Endothelial cell of umbilical vein (primary cell): ENCODE data around the gene ST6GAL1. TPM values are rescaled to one million over a fixed set of nuclear protein-coding genes. Genes with fewer than 3 reads are reported as not detected.

Experiments
- BruUV-seq: library from RNA; stranded (reverse); fragments of 400-500 nt; replicated peaks from 2 replicates; lab custom pipeline; 2021; lab: Mats Ljungman, UMichigan
- CTCF ChIA-PET: fragments of 300-600, 350-600 bp; sonication (Branson Sonifier 250); formaldehyde crosslinking; loops from one replicate; lab custom pipeline; 2021; ENCODE audit warnings: antibody characterized with exemption, inconsistent platforms; lab: Charles Lee
- POLR2A ChIA-PET: fragments of 300-600, 350-600 bp; sonication (Branson Sonifier 250); formaldehyde crosslinking; loops from one replicate; lab custom pipeline; 2021; ENCODE audit warnings: antibody characterized with exemption, inconsistent platforms; lab: Charles Lee
- DNase-seq: peaks from one replicate; pipeline ENCODE4 v3.0.0-alpha.2; 2011; ENCODE audit warnings: low read depth, low spot score
- FAIRE-seq: peaks from 2 replicates; lab custom pipeline; 2011; peaks lifted over from hg19 to GRCh38; lab: Jason Lieb, UNC
- H2AFZ ChIP-seq: 2 replicates; pipeline ENCODE4 v1.6.0; 2012; ENCODE audit warnings: low read depth, low read length, control low read depth, inconsistent platforms
- H3K27ac ChIP-seq: 2 replicates; pipeline ENCODE4 v1.5.1; 2011; ENCODE audit warnings: low read depth, mild to moderate bottlenecking, control low read depth, low read length, moderate library complexity; ENCODE audit not compliant: insufficient read depth
- H3K27me3 ChIP-seq, 2 experiments: 2 replicates each; pipeline versions ENCODE4 v1.6.0 to v1.6.1; 2011; ENCODE audit warnings: low read length in 2 of 2, mixed read lengths in 1 of 2; ENCODE audit not compliant: control insufficient read depth in 2 of 2, insufficient read depth in 2 of 2
- H3K36me3 ChIP-seq, 2 experiments: 2 replicates in 1 of 2; 3 replicates in 1 of 2; pipeline ENCODE4 v1.5.1; 2011; ENCODE audit warnings: low read length in 2 of 2, mild to moderate bottlenecking in 1 of 2, moderate library complexity in 1 of 2; ENCODE audit not compliant: control insufficient read depth in 2 of 2, insufficient read depth in 2 of 2; ENCODE audit errors: extremely low read depth in 1 of 2
- H3K4me1 ChIP-seq: 3 replicates; pipeline ENCODE4 v1.5.1; 2011; ENCODE audit warnings: mild to moderate bottlenecking, low read length; ENCODE audit not compliant: control insufficient read depth, insufficient read depth; ENCODE audit errors: extremely low read depth
- H3K4me2 ChIP-seq: 2 replicates; pipeline ENCODE4 v1.6.1; 2011; ENCODE audit warnings: low read length, control low read depth, mixed read lengths; ENCODE audit not compliant: insufficient read depth
- H3K4me3 ChIP-seq, 3 experiments: fragments of 200-600 bp in 1 of 3; sonication (generic), shearing (Covaris generic) in 1 of 3; replicated peaks in 1 of 3; 2 replicates each; pipeline ENCODE4 v1.5.1; 2011 to 2016; ENCODE audit warnings: control low read depth in 3 of 3, low read length in 3 of 3, mild to moderate bottlenecking in 2 of 3, inconsistent platforms in 1 of 3, low read depth in 1 of 3, moderate library complexity in 1 of 3; ENCODE audit not compliant: insufficient read depth in 1 of 3
- H3K79me2 ChIP-seq: 2 replicates; pipeline ENCODE4 v1.6.0; 2012; ENCODE audit warnings: low read length, inconsistent platforms; ENCODE audit not compliant: control insufficient read depth, insufficient read depth
- H3K9ac ChIP-seq: replicated peaks from 2 replicates; pipeline ENCODE3; 2011; ENCODE audit warnings: low read length, control low read depth; ENCODE audit not compliant: insufficient read depth; ENCODE audit errors: extremely low read depth
- H3K9me1 ChIP-seq: replicated peaks from 3 replicates; pipeline ENCODE4 v1.6.0; 2011; ENCODE audit warnings: mild to moderate bottlenecking, low read length; ENCODE audit not compliant: control insufficient read depth, insufficient read depth; ENCODE audit errors: extremely low read depth
- H3K9me3 ChIP-seq: replicated peaks from 2 replicates; pipeline ENCODE4 v1.5.1; 2012; ENCODE audit warnings: low read length, inconsistent platforms; ENCODE audit not compliant: control insufficient read depth, insufficient read depth
- H4K20me1 ChIP-seq: replicated peaks from 2 replicates; pipeline ENCODE3; 2011; ENCODE audit warnings: mild to moderate bottlenecking, low read length; ENCODE audit not compliant: control insufficient read depth, insufficient read depth; ENCODE audit errors: extremely low read depth
- EZH2 ChIP-seq: IDR thresholded peaks from 2 replicates; pipeline ENCODE4 v1.6.1; 2012; ENCODE audit warnings: borderline replicate concordance, low read depth, mild to moderate bottlenecking, moderate library complexity, low read length, inconsistent platforms; ENCODE audit not compliant: severe bottlenecking
- FOS ChIP-seq: IDR thresholded peaks from 2 replicates; pipeline ENCODE4 v1.6.1; 2011; ENCODE audit warnings: mild to moderate bottlenecking, low read length, moderate library complexity, borderline replicate concordance; ENCODE audit not compliant: insufficient read depth
- GATA2 ChIP-seq: IDR thresholded peaks from 2 replicates; pipeline ENCODE4 v1.7.0; 2011; ENCODE audit warnings: low read depth, mild to moderate bottlenecking, moderate library complexity, mixed read lengths, low read length; ENCODE audit not compliant: insufficient read length, insufficient read depth
- JUN ChIP-seq: IDR thresholded peaks from 2 replicates; pipeline ENCODE4 v1.6.1; 2011; ENCODE audit warnings: borderline replicate concordance, low read depth; ENCODE audit not compliant: insufficient read length, insufficient read depth
- MYC ChIP-seq: IDR thresholded peaks from one replicate; pipeline ENCODE4 v1.6.1; 2011; ENCODE audit warnings: mild to moderate bottlenecking, low read depth, low read length
- POLR2A ChIP-seq: IDR thresholded peaks from 2 replicates; pipeline ENCODE4 v1.6.1; 2012; ENCODE audit warnings: low read depth, mild to moderate bottlenecking, control low read depth, low read length
- POLR2AphosphoS5 ChIP-seq: IDR thresholded peaks from 2 replicates; pipeline ENCODE4 v1.6.1; 2012; ENCODE audit warnings: low read depth, mild to moderate bottlenecking, control low read depth, low read length, moderate library complexity; ENCODE audit not compliant: insufficient read depth
- dilution Hi-C: fragments of 300-500 bp; cut with MboI; formaldehyde crosslinking; loops from one replicate; pipeline ENCODE4 v1.15.0; 2019; ENCODE audit warnings: low sequenced_read_pairs; ENCODE audit not compliant: extremely low pct_ligation_motif_present
- intact Hi-C: fragments of 100-400 bp; cut with micrococcal nuclease; formaldehyde crosslinking; loops from one replicate; pipeline ENCODE4 v1.10.0; 2022
- polyA plus RNA-seq, 4 experiments: library from polyadenylated mRNA; depleted of rRNA in 3 of 4; stranded (reverse) in 3 of 4; unstranded in 1 of 4; fragments of >200 nt; gene quantifications; 2 replicates each; pipeline versions ENCODE4 v1.2.1 to v1.2.3, GENCODE V29; 2011 to 2012; ENCODE audit warnings: missing spikeins in 1 of 4
- total RNA-seq: library from RNA; stranded (reverse); gene quantifications from 2 replicates; pipeline ENCODE4 v1.2.3, GENCODE V29; 2021
- TF ChIP-seq, protein P1 (sequence below), 2 donors: IDR thresholded peaks; 1 replicate in 1 of 2; 2 replicates in 1 of 2; pipeline ENCODE4 v1.5.1; 2011; ENCODE audit warnings: low read length in 2 of 2, mild to moderate bottlenecking in 2 of 2, moderate library complexity in 2 of 2, control low read depth in 1 of 2, inconsistent platforms in 1 of 2, low read depth in 1 of 2; ENCODE audit not compliant: insufficient read depth in 1 of 2; ENCODE audit errors: extremely low read depth in 1 of 2
- TF ChIP-seq, protein P2 (sequence below): IDR thresholded peaks from 2 replicates; pipeline ENCODE4 v1.6.1; 2011; ENCODE audit not compliant: insufficient read depth, insufficient read length

ST6GAL1 gene
- total and polyA plus RNA-seq, 2 donors (not counting 3 experiments of a cell fraction or from before 2014, with no cell fraction given), result 63.9 to 101 TPM

GRCh38 chr3:187021748-187022402, 91.5 kb downstream of the ST6GAL1 start:
- no TSS peak for BruUV-seq

More at GRCh38 chr3:187021748-187022402, 91.5 kb downstream of the ST6GAL1 start:
- no peak for FAIRE-seq
- H3K9me1 ChIP-seq, result no peaks in the 10 kb centered on the region
- CTCF ChIA-PET, result interaction anchor here (0.8 kb wide), 1 partner anchor 10 kb away, joined by 3 read pairs; no protein-coding TSS in a partner anchor
- H3K4me2 ChIP-seq, result no peak overlapping the region
- H4K20me1 ChIP-seq, result no peaks in the 10 kb centered on the region
- no peaks in the 10 kb centered on the region for H3K9me3 ChIP-seq
- H2AFZ ChIP-seq, result no peak overlapping the region
- no peak overlapping the region for H3K27ac ChIP-seq
- dilution Hi-C loops, result no loop called here
- TF ChIP-seq MYC (no peak), POLR2A (no peak), JUN (no peak), EZH2 (no peak), FOS (no peak), POLR2AphosphoS5 (no peak), GATA2 (no peak)
- TF ChIP-seq, protein P1, sequence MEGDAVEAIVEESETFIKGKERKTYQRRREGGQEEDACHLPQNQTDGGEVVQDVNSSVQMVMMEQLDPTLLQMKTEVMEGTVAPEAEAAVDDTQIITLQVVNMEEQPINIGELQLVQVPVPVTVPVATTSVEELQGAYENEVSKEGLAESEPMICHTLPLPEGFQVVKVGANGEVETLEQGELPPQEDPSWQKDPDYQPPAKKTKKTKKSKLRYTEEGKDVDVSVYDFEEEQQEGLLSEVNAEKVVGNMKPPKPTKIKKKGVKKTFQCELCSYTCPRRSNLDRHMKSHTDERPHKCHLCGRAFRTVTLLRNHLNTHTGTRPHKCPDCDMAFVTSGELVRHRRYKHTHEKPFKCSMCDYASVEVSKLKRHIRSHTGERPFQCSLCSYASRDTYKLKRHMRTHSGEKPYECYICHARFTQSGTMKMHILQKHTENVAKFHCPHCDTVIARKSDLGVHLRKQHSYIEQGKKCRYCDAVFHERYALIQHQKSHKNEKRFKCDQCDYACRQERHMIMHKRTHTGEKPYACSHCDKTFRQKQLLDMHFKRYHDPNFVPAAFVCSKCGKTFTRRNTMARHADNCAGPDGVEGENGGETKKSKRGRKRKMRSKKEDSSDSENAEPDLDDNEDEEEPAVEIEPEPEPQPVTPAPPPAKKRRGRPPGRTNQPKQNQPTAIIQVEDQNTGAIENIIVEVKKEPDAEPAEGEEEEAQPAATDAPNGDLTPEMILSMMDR (IDR thresholded peaks at IDR 0.05; ENCODE audit: extremely low read depth in 1 of 2, insufficient read depth in 1 of 2, low read depth in 1 of 2, low read length in 2 of 2), result no peak
- TF ChIP-seq, protein P2, sequence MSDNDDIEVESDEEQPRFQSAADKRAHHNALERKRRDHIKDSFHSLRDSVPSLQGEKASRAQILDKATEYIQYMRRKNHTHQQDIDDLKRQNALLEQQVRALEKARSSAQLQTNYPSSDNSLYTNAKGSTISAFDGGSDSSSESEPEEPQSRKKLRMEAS, result no peak
- no peak for DNase-seq
- POLR2A ChIA-PET, result interaction anchor here (0.6 kb wide), 1 partner anchor 63 kb away, joined by 3 read pairs; no protein-coding TSS in a partner anchor
- no peak overlapping the region for H3K9ac ChIP-seq
- H3K36me3 ChIP-seq, result no peaks in the 10 kb centered on the region
- intact Hi-C loops, result no loop called here
- peaks cover 10% of the 10 kb centered on the region for H3K4me1 ChIP-seq
- H3K4me3 ChIP-seq, result no peak overlapping the region
- H3K27me3 ChIP-seq, result no peaks in the 10 kb centered on the region
- no peaks in the 10 kb centered on the region for H3K79me2 ChIP-seq
